Activated CD8-positive, alpha-beta memory T cell treated with anti-CD3 and anti-CD28 coated beads, Interleukin-2, amount 50 U/mL, for 1 hour (primary cell): ENCODE data around the gene BLVRB.
A peak's percentile ranks its signal among the peaks of the same experiment; 100 is the strongest.

Source experiments
- DNase-seq: peaks from one replicate; pipeline ENCODE4 v3.0.0-alpha.2; 2020; ENCODE audit errors: extremely low read depth

Gene BLVRB

DNA sequence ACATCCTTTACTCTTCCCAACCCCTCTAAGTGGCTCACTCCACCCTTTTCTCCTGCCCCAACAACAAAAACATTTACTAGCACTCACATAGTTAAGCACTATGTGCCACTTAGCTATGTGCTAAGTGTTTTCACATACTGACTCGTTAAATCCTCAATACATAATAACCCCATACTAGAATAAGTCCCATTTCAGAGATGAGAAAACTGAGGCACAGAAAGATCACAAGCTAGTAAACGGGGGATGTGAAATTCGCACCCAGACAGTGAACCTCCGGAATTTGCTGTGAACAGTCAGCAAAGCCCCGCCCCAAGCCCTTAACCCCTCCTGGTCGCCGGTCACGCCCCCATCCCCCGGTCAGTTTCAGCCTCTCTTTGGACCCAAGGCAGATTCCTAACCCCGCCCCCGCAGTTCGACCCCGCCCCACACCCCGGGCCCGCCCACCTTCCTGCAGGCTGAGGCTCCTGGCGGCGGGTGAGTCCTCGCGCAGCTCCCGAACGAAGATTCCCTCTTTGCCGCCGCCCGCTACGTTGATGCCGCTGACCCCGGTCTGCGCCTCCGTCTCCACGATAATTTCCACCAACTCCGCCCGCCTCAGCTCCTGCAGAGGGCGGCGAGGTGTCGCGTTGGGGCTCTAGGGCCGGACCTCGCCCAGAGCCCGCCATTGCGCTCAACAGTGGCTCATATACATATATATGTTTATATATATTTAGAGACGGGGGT, 62.1 kb downstream of the BLVRB start:
- peak; percentile 27 for DNase-seq

DNA sequence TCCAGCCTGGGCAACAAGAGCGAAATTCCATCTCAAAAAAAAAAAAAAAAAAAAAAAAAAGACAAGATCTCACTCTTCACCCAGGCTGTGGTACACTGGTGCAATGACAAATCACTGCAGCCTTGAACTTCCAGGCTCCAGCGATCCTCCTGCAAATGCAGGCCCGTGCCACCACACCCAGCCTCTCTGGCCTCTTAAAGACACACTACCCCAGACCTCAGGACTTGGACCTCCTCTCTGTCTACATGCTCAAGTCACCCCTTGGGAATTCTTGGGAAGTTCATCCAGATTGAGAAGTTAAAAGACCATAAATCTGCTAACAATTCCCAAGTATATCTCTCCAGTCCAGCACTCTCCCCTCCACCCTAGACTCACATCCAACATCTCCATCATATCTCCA, 65.0 kb downstream of the BLVRB start:
- DNase-seq = no peak

DNA sequence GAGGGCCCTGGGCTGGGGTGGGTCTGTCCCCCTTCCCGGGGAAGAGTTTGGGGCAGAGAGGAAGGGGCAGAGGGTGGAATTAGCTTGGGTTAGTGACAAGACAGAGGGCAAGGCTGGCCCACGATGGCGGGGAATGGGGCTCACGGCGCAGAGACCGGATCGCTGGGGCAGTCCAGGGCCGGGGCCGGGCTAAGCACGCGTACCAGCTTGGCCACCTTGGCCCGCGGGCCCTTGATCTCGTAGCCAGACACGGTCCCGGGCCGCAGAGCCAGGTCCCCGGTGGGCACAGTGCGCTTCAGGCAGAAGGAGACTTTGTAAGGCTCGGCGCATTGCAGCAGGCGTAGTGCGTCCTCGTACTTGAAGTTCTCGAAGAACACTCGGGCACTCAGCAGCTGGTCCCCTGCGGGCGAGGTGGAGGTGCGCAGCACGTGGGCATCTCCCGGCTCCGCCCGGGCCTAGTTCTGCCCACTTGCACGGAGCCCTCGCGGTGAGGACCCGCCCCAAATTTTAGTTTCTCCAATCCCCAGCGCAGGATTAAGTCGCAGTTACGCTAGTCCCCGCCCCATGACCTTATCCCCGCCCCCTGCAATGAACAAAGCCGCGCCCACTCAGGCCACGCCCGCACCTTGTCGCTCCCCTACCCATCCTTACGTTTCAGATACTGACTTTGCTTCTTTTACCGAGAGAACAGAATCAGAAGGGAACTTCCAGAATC, 67.0 kb downstream of the BLVRB start:
- no peak for DNase-seq
